ENCODE results near the gene WIPF3.
"Not testable (repeated sequence)": the region's sequence is repeated elsewhere in the genome, so short reads cannot be mapped to it uniquely, and the experiment has no call there.

WIPF3 gene

DNA sequence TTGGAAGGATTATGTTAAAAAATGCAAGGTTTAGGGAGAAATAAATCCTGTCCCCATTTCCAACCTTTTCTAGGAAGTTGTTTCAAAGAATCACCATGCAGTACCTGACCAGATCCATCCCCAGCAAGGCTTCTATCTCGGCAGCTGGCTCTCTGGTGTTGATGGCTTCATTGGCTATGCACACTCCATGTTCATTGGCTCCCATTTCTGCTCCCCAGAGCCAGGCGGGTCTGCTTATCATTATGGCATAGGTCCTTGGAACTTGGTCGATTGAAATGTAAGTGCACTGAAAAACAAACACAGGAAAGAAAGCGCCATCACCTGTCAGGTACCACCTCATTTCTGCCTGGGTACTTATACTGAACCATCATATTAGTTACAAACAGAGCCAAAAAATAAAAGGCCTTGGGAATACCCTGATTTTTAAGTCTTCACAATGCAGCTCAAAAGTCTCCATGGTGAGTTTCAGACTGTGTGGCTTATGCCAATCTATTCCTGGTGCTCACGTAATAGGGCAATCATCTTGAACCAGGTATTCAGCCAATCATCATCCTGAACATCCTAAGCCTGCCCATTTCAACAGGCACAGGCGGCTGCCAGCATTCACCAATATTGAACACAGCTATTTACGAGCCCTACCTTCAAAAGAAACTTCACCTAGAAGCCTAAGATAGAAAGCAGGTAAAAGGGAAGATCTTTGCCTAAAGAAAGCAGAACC is 148.9 kb downstream of the WIPF3 start:
- no peak for DNase-seq (ENCODE audit: low spot score)

DNA sequence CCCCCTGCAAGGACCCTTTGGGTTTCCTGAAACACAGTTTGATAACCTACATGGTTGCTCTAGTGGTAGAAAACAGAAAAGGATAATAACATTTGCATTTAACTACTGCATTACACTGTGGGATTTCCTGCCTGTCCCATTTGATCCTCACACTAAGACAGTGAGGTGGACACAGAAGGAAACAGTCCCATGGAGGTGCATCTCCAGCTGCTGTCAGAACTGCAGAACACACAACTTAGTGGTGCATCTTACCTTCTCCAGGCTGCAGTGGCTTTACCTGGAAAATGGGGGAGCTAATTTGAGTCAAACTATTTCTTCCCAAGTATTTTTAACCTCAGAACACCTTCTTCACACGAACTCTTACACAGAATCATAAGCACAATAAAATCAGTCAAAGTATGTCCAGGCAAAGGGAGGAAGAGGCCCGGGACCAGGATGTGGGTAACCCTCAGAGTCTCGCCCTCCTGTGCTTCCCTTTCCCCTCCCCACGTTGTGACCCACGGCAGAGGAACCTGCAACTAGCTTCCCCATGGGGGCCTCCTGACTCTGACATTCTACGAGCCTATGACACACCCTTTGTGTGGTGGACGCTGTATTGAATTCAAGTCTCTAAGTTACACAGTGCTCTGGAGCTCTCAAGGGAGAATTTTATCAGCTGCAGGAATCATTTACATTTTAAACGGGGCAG is 149.6 kb downstream of the WIPF3 start:
- peak; percentile 53 for DNase-seq (ENCODE audit: low spot score)

DNA sequence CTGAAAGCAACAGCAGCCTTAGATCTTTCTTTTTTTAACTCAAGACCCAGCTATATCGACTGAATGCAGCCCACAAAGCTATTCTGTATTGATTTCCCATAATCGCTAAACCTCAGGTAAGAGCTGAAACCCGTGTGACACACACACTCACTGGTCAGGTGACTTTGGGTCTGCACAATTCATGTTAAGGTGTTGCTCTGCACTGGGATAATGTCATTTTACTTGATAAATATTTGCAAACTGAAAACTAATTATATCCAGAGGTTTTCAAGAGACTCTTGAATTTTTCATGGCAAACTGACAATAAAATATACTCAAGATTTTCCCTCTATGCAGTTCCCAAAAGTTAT is 150.2 kb downstream of the WIPF3 start:
- DNase-seq (ENCODE audit: low spot score): no peak

- DNase-seq (ENCODE audit: low spot score): no peak
Measured at GRCh38 chr7:29957521-29958310, 151.4 kb downstream of the WIPF3 start.

- DNase-seq (ENCODE audit: low spot score): no peak
Measured at GRCh38 chr7:29958667-29959358, 152.5 kb downstream of the WIPF3 start.

DNA sequence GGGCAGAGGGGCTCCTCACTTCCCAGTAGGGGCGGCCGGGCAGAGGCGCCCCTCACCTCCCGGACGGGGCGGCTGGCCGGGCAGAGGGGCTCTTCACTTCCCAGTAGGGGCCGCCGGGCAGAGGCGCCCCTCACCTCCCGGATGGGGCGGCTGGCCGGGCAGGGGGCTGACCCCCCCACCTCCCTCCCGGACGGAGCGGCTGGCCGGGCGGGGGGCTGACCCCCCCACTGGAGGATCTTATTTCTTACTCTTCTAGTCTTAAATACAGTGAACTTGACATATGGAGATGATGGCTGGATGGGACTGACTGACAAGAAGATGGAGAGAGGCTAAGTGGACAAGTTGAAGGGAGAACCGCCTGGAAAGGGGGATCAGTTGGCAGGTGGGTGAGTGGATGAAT is 155.3 kb downstream of the WIPF3 start:
- not testable (repeated sequence) for DNase-seq (ENCODE audit: low spot score)

GRCh38 chr7:29962035-29962434 is 155.7 kb downstream of the WIPF3 start:
- no peak for DNase-seq (ENCODE audit: low spot score)

GRCh38 chr7:29965030-29965429 is 158.7 kb downstream of the WIPF3 start:
- no peak for DNase-seq (ENCODE audit: low spot score)
